H1 (cell line): Measurements from ENCODE around the gene RBM17.

Experiments used
- KDM5A ChIP-seq: fragments of 200-600 bp; IDR thresholded peaks from 2 replicates; pipeline ENCODE4 v1.7.1; 2012; ENCODE audit warnings: mild to moderate bottlenecking, low read length, inconsistent platforms, mixed read lengths
- RFX5 ChIP-seq: IDR thresholded peaks from 2 replicates; pipeline ENCODE4 v1.6.1; 2011; ENCODE audit warnings: low read depth, low read length, improper control_type of control experiment, borderline replicate concordance
- TAF1 ChIP-seq: IDR thresholded peaks from 2 replicates; pipeline ENCODE4 v1.6.1; 2011; ENCODE audit warnings: mild to moderate bottlenecking, low read depth, low read length
- TF ChIP-seq, protein P1 (sequence below), 3 experiments: IDR thresholded peaks; 1 replicate in 2 of 3; 2 replicates in 1 of 3; pipeline versions ENCODE4 v1.5.1 to v1.6.1; 2011; ENCODE audit warnings: low read length in 3 of 3, mild to moderate bottlenecking in 3 of 3, inconsistent platforms in 2 of 3, low read depth in 1 of 3, moderate library complexity in 1 of 3; ENCODE audit not compliant: insufficient read depth in 1 of 3; ENCODE audit errors: control extremely low read depth in 1 of 3

GRCh38 chr10:6101181-6101580, 12.3 kb downstream of the RBM17 start:
- TF ChIP-seq, protein P1, sequence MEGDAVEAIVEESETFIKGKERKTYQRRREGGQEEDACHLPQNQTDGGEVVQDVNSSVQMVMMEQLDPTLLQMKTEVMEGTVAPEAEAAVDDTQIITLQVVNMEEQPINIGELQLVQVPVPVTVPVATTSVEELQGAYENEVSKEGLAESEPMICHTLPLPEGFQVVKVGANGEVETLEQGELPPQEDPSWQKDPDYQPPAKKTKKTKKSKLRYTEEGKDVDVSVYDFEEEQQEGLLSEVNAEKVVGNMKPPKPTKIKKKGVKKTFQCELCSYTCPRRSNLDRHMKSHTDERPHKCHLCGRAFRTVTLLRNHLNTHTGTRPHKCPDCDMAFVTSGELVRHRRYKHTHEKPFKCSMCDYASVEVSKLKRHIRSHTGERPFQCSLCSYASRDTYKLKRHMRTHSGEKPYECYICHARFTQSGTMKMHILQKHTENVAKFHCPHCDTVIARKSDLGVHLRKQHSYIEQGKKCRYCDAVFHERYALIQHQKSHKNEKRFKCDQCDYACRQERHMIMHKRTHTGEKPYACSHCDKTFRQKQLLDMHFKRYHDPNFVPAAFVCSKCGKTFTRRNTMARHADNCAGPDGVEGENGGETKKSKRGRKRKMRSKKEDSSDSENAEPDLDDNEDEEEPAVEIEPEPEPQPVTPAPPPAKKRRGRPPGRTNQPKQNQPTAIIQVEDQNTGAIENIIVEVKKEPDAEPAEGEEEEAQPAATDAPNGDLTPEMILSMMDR (IDR thresholded peaks at IDR 0.05; ENCODE audit: control extremely low read depth in 1 of 3, insufficient read depth in 1 of 3, low read depth in 1 of 3, low read length in 3 of 3) = no peak
- TF ChIP-seq RFX5 (no peak), TAF1 (no peak), KDM5A (no peak)
